KMS-11 (cell line): ENCODE data around the gene FAM89A.
"Not testable (repeated sequence)": the region's sequence is repeated elsewhere in the genome, so short reads cannot be mapped to it uniquely, and the experiment has no call there.

Experiments
- H2AFZ ChIP-seq: fragments of 200-600 bp; sonication (generic); 2 replicates; pipeline ENCODE4 v1.6.1; 2016; ENCODE audit warnings: antibody characterized with exemption, mixed run types, low read depth
- H3K27ac ChIP-seq: fragments of 200-600 bp; sonication (generic); 2 replicates; pipeline ENCODE4 v1.6.1; 2016; ENCODE audit warnings: mild to moderate bottlenecking, mixed run types
- H3K27me3 ChIP-seq: fragments of 200-600 bp; sonication (generic); 2 replicates; pipeline ENCODE4 v1.6.1; 2017; ENCODE audit warnings: mild to moderate bottlenecking, low read depth, mixed run types, moderate library complexity; ENCODE audit not compliant: insufficient read depth
- H3K36me3 ChIP-seq: fragments of 200-600 bp; sonication (generic); 2 replicates; pipeline ENCODE4 v1.6.1; 2017; ENCODE audit warnings: mild to moderate bottlenecking, mixed run types; ENCODE audit not compliant: insufficient read depth
- H3K4me1 ChIP-seq: fragments of 200-600 bp; sonication (generic); 2 replicates; pipeline ENCODE4 v1.6.1; 2016; ENCODE audit warnings: mild to moderate bottlenecking, low read depth, mixed run types; ENCODE audit not compliant: poor library complexity, severe bottlenecking
- H3K4me2 ChIP-seq: fragments of 200-600 bp; sonication (generic); 2 replicates; pipeline ENCODE4 v1.7.0; 2016; ENCODE audit warnings: mild to moderate bottlenecking, mixed run types
- H3K4me3 ChIP-seq: fragments of 200-600 bp; sonication (generic); IDR thresholded peaks from 2 replicates; pipeline ENCODE4 v1.6.1; 2017; ENCODE audit warnings: low read depth, low read length, mixed read lengths; ENCODE audit not compliant: insufficient read depth
- H3K79me2 ChIP-seq: fragments of 200-600 bp; sonication (generic); 2 replicates; pipeline ENCODE4 v1.6.1; 2016; ENCODE audit warnings: low read depth, mixed run types; ENCODE audit not compliant: insufficient read depth
- H3K9ac ChIP-seq: fragments of 200-600 bp; sonication (generic); 2 replicates; pipeline ENCODE4 v1.6.1; 2016; ENCODE audit warnings: mild to moderate bottlenecking, mixed run types
- H4K20me1 ChIP-seq: fragments of 200-600 bp; sonication (generic); 2 replicates; pipeline ENCODE4 v1.6.1; 2016; ENCODE audit warnings: mild to moderate bottlenecking, mixed run types; ENCODE audit not compliant: insufficient read depth
- TF ChIP-seq, protein P1 (sequence below): fragments of 200-600 bp; sonication (generic); conservative IDR thresholded peaks from 2 replicates; pipeline ENCODE4 v1.6.1; 2017; ENCODE audit warnings: low read depth, mild to moderate bottlenecking, antibody characterized with exemption, low read length, moderate library complexity, mixed read lengths

The FAM89A gene

GRCh38 chr1:231050395-231050794 lies 10.3 kb upstream of the FAM89A start:
- H3K4me2 ChIP-seq: no peak overlapping the region
- H2AFZ ChIP-seq: no peak overlapping the region
- no peaks in the 10 kb centered on the region for H3K79me2 ChIP-seq
- peaks cover 19% of the 10 kb centered on the region for H3K4me1 ChIP-seq
- TF ChIP-seq, protein P1, sequence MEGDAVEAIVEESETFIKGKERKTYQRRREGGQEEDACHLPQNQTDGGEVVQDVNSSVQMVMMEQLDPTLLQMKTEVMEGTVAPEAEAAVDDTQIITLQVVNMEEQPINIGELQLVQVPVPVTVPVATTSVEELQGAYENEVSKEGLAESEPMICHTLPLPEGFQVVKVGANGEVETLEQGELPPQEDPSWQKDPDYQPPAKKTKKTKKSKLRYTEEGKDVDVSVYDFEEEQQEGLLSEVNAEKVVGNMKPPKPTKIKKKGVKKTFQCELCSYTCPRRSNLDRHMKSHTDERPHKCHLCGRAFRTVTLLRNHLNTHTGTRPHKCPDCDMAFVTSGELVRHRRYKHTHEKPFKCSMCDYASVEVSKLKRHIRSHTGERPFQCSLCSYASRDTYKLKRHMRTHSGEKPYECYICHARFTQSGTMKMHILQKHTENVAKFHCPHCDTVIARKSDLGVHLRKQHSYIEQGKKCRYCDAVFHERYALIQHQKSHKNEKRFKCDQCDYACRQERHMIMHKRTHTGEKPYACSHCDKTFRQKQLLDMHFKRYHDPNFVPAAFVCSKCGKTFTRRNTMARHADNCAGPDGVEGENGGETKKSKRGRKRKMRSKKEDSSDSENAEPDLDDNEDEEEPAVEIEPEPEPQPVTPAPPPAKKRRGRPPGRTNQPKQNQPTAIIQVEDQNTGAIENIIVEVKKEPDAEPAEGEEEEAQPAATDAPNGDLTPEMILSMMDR: no peak
- no peak overlapping the region for H3K4me3 ChIP-seq
- no peaks in the 10 kb centered on the region for H3K36me3 ChIP-seq
- H3K27me3 ChIP-seq: no peaks in the 10 kb centered on the region; the same call in 1 of the 2 replicates
- no peak overlapping the region for H3K27ac ChIP-seq
- no peaks in the 10 kb centered on the region for H4K20me1 ChIP-seq
- H3K9ac ChIP-seq: no peak overlapping the region

DNA sequence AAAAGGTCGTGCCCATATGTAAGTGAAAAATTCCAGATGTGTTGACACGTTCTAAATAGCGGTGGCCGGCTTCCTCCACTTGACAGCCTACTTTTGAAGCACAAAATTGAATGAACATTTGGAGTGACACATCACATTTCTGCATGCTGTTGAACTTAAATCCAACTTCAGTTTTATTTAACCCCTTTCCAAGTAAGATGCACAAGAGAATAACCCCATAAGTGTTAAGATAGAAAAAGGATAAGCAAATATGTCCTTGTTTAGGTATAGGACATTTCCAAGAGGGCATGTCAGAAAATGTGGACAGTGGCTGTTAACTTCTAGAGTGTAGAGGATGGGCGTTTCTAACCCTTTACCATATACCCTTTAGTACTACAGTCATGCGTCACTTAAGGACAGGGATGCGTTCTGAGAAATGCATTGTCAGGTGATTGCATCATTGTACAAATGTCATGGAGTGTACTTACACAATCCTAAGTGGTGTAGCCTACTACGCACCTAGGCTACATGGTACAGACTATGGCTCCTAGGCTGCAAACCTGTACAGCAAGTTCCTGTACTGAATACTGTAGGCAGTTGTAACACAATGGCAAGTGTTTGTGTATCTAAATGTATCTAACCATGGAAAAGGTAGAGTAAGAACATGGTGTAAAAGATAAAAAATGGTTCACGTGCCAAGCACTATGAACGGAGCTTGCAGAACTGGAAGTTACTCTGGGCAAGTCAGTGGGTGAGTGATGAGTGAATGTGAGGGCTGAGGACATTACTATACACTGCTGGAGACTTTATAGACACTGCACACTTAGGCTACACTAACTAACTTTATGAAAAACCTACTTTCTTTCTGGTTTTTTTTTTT lies 9.3 kb upstream of the FAM89A start:
- Histone ChIP-seq H3K9ac (no peak overlapping the region), H3K27ac (no peak overlapping the region), H3K79me2 (no peaks in the 10 kb centered on the region), H3K4me2 (no peak overlapping the region), H3K27me3 (no peaks in the 10 kb centered on the region; the same call in 1 of the 2 replicates), H3K4me3 (no peak overlapping the region), H4K20me1 (no peaks in the 10 kb centered on the region), H3K4me1 (peaks cover 25% of the 10 kb centered on the region), H2AFZ (no peak overlapping the region), H3K36me3 (no peaks in the 10 kb centered on the region)
- TF ChIP-seq, protein P1: no peak

- not testable (repeated sequence) for H3K79me2 ChIP-seq, H3K27me3 ChIP-seq, H3K36me3 ChIP-seq, H2AFZ ChIP-seq, H3K9ac ChIP-seq, H3K4me2 ChIP-seq, H4K20me1 ChIP-seq, H3K27ac ChIP-seq, H3K4me3 ChIP-seq
- peaks cover 21% of the 10 kb centered on the region for H3K4me1 ChIP-seq
These were observed 8.4 kb upstream of the FAM89A start for GRCh38 chr1:231048419-231048818.

DNA sequence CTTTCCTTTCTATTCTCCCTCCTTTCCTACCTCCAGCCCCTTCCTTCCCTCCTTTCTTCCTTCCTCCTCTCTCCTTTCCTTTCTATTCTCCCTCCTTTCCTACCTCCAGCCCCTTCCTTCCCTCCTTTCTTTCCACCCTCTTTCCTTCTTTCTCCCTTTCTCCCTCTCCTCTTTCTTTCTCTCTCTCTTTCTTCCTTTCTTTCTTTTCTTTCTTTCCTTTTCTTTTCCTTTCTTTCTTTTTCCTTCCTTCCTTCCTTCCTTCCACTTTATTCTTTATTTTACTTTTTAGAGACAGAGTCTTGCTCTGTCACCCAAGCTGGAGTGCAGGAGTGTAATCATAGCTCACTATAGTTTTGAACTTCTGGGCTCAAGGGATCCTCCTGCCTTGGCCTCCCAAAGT lies 7.5 kb upstream of the FAM89A start:
- H2AFZ ChIP-seq, H3K27me3 ChIP-seq: not testable (repeated sequence)

DNA sequence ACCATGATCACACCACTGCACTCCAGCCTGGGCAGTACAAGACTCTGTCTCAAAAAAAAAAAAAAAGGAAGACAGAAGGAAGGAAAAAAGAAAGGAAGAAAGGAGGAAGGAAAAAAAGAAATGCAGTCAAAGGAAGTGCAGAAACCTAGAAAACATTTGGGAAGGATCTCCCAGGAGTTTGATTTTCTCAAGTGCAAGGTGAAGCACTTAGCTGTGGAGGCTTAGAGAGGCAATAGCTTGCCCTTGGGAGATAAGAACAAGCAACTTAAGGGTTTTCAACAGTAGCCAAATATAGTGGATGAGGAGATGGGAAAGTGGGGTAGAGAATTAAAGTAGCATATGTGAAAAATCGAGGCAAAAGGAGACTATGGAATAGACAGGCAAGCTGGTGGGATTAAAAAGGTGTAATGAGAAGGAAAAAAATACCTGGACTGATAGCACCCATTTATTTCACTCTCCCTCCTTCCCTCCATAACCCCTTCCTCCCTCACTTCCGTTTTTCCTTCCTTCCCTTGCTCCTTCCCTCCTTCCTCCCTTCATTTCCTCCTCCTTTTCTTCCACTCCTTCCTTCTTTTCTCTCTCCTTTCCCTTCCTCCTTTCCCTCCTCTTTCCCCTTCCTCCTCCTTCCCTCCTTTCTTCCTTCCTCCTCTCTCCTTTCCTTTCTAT lies 6.8 kb upstream of the FAM89A start:
- Histone ChIP-seq H3K36me3 (no peaks in the 10 kb centered on the region), H3K9ac (no peak overlapping the region), H2AFZ (no peak overlapping the region), H3K27ac (no peak overlapping the region), H3K79me2 (no peaks in the 10 kb centered on the region), H3K4me2 (no peak overlapping the region), H3K4me1 (peaks cover 13% of the 10 kb centered on the region), H3K4me3 (no peak overlapping the region), H3K27me3 (no peaks in the 10 kb centered on the region; the same call in 1 of the 2 replicates), H4K20me1 (no peaks in the 10 kb centered on the region)
- TF ChIP-seq, protein P1: no peak

More for the DNA sequence above, 7.5 kb upstream of the FAM89A start:
- not testable (repeated sequence) for H4K20me1 ChIP-seq, H3K27ac ChIP-seq, H3K79me2 ChIP-seq, H3K9ac ChIP-seq, H3K4me3 ChIP-seq, H3K36me3 ChIP-seq, H3K4me2 ChIP-seq
- peaks cover 13% of the 10 kb centered on the region for H3K4me1 ChIP-seq

GRCh38 chr1:231045921-231046729 lies 6.1 kb upstream of the FAM89A start:
- not testable (repeated sequence) for H3K4me3 ChIP-seq, H3K27me3 ChIP-seq, H3K79me2 ChIP-seq, H2AFZ ChIP-seq, H3K27ac ChIP-seq, H3K4me2 ChIP-seq, H4K20me1 ChIP-seq, H3K9ac ChIP-seq, H3K36me3 ChIP-seq
- peaks cover 13% of the 10 kb centered on the region for H3K4me1 ChIP-seq
